NCI-H146 (cell line): ENCODE results near the gene CPNE7.

Source experiments
- DNase-seq: peaks from one replicate; lab custom pipeline; 2025; lab: John Stamatoyannopoulos, UW

Gene CPNE7

DNA sequence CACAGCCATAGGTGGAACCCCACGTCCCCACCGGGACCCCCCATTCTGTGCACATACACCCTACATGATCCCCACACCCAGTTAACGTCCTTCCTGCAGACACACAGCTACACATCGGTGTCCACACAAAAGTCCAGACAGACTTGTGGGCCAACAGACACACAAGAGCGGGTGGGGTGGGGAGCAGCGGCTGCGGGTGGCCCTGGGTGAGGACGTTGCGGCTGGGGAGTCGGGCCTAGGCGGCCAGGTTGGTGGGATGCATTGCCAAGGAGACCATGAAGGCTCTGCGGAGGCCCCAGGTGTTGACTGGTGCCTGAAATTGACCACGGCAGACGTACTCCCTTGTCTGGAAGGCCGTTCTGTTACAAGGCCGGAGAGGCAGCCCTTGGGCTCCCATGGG lies 29.2 kb downstream of the CPNE7 start:
- DNase-seq = no peak

DNA sequence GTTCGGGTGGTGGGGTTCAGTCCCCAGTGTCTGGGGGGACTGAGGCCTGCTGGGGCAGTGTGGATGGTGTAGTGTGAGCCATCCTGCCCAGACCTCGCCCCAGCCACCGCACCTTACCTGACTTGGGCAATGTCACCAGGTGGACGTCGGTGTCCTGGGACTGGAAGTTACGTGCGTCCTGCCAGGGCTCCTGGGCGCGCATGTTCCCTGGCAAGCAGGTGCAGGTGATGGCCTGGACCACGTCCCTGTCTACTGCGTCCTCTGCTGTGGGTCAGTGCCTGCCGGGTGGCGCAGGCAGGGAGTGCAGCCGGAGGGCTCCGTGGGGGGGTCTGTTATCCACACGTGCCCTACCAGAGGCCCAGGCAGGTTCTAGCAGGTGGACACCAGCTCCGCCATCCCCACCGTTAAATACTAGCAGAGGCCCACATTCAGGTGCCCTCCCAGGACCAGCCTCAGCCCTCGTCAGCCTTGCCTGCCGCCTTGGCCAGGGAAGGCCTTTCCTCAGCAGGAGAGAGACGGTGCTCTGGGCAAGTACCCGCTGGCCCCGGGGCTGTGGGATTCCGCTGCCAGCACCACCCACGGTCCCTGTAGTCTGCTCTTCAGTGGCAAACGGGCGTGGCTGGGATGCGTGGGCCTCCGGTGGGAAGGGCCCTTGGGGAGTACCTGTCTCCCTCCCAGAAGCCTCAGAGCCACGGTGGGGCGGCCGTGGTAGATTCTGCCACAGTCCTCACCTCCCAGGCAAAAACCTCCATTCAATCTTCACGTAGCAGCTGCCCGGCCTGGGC lies 29.8 kb downstream of the CPNE7 start:
- DNase-seq = no peak

DNA sequence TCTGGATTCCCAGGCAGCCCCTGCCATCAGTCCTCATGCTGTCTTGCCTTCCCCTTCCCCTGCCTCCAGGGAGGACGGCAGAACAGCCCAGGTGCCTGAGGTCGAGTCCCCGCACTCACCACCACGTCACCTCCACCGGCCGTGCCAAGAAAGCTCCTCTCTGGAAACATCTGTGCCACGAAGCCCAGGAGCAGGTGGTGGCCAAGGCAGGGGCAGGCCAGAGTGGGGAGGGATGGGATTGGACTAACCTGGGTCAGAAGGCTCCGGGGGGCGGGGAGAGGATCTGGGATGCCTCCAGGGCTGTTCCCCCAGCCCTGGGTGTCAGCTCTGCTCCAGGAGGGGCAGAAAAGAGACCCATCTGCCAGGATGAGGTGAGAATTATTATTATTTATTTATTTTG lies 30.4 kb downstream of the CPNE7 start:
- no peak for DNase-seq

DNA sequence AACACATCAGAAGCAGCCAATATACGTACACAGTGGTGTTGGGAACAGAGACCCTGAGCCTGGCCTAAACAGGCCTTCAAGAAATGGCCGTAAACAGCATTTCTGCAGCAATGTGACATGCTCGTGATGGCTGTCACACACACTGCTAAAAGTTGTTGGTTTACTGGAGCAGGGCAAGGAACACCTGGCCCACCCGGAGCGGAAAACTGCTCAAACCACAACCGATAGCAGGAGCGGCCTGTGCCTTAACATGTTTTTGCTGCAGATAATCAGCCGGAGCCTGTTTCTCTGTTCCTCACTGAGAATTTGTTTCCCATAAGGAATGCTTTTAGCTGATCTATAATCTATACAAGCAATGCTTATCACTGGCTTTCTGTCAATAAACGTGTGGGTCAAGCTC lies 31.9 kb downstream of the CPNE7 start:
- no peak for DNase-seq

DNA sequence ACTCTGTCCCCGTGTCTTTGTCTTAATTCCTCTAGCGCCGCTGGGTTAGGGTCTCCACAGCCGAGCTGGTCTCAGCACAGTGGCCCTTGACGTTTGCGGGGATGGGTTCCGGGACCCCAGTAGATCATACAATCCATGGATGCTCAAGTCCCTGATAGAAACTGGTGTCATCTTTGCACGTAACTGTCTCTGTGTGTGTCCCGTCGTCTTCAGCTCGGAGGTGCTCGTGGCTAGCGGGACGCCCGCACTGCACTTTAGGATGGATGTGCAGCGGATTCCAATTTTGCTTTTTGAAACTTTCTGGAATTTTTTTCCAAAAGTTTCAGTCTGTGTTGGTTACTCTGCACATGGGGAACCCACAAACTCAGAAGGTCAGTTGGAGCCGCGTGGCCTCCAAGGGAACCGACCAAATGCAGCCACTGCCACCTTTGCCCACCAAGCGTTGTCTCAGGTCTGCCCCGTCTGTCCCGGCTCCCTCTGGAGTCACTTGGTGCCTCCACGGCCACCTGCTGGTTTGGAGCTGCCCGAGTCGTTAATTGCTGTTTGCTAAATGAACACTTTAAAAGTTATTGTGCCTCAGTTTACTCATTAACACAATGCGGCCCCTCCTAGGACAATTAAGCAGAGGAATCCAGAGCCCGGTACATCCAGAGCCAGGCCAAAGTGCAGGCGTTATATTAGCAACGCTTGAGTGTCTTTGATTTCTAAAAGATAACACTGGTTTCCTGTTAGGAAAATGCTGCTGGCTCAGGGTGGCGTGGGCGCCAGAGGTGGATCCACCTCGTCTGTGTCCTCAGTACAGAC lies 32.6 kb downstream of the CPNE7 start:
- DNase-seq = no peak

DNA sequence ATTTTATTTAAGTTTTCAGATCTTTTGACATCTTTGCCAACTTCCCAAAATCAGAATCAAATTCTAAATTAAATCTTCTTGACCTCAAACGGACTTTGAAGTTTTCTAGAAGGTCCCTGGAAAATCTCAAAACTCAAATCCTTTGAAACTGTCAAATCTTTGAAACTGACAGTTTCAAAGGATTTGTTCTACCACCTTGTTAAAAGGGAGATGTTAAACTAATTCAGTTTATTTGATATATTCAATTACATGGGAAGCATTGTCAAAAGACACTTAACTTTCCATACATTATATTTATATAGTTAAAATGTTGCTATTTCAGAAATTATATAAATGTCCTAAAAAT lies 34.5 kb downstream of the CPNE7 start:
- no peak for DNase-seq

DNA sequence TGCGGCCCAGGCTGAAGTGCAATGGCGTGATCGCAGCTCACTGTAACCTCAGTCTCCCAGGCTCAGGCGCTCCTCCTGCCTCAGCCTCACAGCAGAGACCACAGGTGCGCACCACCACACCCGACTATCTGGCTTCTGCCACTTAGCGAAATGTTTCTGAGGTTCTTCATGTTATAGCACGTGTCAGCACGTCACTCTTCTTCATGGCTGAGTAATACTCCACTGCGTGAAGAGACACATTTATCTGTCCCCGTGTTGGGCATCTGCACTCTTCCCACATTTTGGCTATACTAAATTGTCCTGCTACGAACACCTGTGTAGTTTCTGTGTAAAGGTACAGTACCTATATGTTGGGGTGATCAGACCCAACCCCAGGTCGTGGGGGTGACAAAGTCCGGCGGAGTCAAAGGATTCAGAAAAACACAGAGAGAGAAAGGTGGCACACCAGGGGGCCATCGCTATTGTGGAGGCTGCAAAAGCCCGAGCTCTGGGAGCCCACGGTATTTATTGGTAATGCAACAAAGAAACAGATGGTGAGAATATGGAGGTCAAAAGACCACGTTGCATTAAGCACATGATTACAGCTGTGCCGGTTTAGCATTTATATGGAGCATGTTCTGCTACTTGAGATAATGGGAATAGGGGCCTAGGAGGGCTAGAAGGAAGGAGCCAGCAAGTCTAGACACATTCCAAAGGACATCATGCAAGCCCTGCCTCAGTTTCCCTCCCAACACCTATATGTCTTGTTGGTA lies 37.0 kb downstream of the CPNE7 start:
- DNase-seq = peak; percentile 15

DNA sequence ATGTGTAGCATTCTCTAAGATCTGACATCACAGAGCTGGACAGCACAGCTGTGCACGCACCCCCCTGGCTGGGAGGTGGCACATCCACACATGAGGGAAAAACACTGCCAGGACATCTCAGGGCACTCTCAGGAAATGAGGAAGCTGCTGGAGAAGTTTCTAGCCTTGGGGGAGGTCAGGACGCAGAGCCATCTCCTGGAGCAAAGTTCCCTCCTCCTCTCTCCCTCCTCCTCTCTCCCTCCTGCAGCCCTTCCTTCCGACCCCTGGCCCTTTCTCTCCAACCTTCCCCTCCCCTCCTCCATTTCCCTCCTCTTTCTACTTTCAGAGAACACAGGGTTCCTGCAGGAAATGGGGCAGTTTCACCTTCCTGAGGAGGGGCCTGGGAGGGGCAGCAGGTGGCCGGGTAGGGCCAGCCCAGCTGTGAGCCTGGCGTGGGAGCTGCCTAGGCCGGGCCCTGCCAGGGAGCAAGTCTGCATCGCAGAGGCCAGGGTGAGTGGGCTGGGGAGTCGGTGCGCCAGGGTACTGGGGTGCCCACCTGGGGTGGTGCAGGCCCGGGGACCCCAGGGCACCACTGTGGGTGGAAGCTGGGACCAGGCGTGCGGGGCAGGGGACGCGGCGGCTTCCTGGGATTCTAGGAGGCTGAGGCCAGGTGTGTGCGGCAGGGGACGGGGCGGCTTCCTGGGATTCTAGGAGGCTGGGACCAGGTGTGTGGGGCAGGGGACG lies 37.8 kb downstream of the CPNE7 start, which contains the start of gene DPEP1:
TSS of gene DPEP1 (plus strand) at position 412 of the 723 bp plus-strand sequence. CDS start 16,769 bp downstream, outside the sequence.
- no peak for DNase-seq

DNA sequence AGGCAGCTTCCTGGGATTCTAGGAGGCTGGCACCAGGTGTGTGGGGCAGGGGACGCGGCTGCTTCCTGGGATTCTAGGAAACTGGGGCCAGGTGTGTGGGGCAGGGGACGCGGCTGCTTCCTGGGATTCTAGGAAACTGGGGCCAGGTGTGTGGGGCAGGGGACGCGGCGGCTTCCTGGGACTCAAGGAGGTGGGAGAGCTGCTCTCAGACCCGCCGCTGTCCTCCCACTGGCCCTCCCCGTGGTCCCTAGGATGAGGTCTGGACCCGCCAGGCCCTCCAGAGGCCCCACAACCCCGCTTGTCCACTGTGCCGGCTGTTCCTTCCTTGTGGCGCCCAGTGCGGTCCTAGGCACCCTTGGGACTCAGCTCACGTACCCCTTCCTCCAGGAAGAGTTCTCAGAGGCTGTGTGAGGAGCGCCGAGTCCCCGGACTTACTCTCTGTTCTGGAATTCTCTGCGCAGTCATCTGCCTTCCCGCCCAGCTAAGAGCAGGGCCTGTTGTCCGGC lies 38.4 kb downstream of the CPNE7 start:
- no peak for DNase-seq

DNA sequence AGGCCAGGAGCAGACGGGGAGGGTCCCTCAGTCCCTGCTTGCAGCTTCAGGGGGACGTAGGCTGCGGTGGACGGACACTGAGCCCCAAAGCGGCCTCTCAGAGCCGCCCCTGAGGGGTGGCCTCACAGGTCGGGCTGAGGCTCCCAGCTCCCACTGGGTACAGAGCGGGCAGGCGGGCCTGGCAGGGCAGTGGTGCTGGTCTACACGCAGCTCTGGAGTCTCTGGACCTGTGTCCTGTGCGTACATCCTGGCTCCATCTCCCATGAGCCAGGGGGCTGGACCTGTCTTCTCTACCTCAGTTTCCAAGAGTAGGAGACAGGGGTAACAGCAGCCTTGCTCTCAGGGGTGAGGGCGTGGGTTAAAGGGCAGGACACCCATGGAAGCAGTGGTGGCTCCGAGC lies 39.6 kb downstream of the CPNE7 start:
- no peak for DNase-seq

DNA sequence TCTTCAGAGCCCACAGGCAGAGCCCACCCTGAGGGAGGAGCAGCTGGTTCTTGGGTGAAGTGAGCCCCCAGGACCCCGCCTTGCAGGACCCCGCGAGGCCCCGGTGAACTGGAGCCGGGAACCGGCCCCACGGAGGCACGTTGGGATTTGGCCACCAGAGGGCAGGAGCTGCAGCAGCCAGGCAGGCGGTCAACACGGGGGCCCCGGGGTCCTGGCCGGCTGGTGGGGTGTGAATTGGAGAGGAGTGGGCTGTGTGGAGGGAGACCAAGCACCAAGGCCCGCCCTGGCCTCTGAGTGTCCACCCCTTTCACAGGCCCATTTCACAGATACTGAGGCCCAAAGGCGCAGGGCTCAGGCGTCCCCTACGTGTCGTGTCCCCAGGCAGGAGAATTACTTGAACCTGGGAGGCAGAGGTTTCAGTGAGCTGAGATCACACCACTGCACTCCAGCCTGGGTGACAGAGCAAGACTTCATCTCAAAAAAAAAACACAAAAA lies 40.1 kb downstream of the CPNE7 start:
- DNase-seq = no peak

DNA sequence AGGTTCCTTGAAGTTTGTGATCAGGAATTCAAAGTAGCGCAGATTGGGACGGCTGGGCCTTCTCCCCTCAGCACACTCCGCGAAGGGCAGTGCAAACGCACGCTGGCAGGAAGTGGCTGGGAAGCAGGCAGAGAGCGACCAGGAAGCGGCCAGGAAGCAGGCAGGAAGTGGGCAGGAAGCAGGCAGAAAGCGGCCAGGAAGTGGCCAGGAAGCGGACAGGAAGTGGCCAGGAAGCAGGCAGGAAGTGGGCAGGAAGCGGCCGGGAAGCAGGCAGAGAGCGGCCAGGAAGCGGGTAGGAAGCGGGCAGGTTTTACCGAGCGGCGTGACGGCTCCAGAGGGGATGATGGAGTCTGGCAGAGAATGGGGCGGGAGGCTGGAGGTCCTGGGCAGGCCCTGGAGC lies 41.1 kb downstream of the CPNE7 start:
- DNase-seq = no peak

DNA sequence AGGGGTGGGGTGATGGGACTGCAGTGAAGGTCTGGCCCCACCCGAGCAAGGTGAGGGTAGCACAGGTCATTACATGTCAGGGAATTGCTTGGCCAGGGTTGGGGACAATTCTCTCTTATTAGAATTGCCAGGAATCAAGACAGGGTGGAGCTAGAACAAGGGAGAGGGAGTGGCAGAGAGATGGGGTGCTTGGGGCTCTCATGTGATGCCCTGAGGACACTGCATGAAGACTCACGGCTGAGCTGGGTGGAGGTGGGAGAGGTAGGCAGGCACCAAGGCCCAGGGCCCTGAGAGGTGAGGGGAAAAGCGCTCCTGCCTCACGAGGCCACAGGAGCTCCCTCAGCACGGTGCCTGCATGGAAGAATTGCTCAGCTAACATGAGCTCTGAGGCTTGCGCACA lies 41.5 kb downstream of the CPNE7 start:
- no peak for DNase-seq

DNA sequence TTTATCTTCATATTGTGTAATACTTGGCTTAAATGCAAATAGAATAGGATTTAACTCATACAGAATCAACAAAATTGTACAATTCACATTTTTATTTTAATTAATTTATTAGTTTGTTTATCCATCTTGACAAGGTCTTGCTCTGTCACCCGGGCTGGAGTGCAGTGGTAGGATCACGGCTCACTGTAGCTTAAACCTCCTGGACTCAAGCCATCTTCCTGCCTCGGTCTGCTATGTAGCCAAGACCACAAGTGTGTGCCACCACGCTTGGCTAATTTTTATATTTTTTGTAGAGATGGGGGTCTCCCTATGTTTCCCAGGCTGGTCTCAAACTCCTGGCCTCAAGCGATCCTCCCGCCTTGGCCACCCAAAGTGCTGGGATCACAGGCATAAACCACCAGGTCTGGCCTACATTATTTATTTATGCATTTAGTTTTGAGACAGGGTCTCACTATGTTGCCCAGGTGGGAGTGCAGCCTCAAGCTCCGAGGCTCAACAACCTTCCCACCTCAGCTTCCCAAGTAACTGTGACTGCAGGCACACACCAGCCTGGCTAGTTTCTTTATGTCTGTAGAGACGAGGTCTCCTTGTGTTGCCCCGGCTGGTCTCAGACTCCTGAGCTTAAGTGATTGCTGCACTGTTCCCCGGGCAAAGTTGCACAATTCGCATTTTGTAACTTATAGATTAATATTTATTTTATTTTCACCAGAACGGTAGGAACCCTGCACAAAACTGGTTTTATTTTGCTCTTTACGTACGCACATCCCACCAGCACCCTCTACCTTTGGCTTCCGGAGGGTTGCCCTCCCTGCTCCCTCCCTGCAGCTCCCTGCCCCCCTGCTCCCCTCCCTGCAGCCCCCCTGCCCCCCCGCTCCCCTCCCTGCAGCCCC lies 42.8 kb downstream of the CPNE7 start:
- no peak for DNase-seq

DNA sequence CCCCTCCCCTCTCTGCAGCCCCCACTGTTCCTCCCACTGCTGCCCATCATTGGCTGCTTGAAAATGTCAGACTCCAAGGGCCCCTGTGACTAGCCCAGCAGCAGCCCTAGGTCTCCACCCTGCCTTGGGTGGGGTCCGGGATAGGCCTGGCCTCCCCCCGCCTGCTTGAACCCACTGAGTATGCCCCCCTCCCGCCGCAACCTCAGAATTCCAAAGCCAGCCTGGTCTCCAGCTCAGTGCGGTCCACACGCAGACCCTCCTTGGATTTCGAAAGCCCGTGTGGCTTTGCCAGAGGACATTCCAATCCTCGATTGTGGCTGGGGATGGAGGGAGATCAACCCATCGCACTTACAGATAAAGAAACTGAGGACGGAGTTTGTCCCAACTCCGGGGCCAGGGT lies 44.3 kb downstream of the CPNE7 start:
- DNase-seq = no peak

DNA sequence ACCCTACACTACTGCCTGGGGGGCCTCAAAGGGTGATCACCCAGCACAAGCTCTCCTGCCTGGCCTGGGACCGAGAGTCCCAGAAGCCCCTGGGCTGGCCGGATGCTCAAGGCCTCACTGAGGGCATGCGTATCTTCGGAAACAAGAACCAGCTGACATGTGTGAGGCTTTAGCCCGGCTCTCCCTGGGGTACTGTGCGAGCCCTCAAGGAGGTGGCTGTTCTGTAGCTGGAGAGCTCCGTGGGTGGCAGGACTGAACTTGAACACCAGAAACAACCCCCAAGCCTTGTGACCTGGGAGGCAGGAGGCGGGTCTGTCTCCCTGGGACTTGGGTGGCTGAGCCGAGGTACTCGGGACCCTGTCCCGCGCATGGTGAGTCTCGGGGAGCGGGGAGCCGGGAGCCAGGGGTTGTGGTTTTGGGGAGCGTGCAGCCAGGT lies 44.9 kb downstream of the CPNE7 start:
- no peak for DNase-seq

DNA sequence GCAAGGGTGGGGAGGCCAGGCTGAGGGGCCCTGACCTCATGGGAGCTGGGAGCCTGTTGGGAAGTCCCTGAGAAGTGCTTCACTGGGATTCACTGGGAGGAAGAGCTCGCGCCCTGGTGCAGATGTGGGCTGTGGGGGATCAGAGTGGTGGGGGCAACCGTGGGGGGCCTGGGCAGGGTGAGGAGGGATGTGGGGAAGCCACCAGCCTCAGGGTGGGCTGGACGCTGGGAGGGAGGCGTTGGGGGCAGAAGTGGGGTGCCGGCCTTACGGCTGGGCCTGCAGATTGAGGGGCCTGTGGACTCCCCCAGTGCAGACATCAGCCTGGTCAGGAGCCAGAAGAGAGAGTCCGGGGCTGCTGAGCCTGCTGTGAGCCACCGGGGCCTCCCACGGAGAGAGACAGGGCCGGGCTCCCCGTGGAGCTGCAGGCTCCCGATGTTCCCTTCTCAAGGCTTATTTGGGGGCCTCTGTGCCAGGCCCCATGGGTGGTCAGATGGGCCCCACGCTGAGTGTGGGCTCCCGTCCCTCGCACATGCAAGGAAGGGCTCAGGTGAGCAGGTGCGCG lies 45.7 kb downstream of the CPNE7 start:
- no peak for DNase-seq

DNA sequence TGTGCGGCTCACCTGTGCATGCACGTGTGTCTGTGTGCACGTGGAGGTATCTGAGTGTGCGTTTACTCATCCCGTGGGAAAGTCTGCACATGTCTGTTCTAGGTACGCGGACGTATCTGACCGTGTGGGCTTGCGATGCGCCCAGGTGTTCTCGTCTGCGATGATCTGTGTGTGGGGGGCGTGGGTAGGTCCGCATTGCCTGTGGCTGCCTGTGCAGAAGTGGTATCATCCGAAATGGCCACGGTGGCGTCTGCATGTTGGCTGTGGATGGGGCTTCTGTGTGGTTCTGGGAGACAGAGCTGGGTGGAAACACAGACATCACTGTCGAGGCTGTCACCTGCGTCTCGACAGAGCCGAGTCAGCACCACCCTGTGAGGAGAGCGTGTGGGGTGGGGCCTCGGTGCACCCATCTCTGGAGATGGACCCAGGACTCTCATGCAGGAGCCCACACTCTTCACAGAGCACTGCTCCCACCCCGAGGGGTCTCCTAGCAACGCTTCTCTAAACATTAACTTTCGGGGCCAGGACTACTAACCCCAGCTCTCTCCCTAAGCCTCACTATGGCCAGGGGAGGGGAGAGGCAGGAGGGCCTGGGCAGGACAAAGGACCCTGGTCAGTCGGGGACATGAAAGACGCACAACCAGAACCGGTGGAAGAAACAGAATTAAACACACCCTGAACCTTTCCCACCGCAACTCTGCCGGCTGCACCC lies 46.3 kb downstream of the CPNE7 start:
- no peak for DNase-seq

DNA sequence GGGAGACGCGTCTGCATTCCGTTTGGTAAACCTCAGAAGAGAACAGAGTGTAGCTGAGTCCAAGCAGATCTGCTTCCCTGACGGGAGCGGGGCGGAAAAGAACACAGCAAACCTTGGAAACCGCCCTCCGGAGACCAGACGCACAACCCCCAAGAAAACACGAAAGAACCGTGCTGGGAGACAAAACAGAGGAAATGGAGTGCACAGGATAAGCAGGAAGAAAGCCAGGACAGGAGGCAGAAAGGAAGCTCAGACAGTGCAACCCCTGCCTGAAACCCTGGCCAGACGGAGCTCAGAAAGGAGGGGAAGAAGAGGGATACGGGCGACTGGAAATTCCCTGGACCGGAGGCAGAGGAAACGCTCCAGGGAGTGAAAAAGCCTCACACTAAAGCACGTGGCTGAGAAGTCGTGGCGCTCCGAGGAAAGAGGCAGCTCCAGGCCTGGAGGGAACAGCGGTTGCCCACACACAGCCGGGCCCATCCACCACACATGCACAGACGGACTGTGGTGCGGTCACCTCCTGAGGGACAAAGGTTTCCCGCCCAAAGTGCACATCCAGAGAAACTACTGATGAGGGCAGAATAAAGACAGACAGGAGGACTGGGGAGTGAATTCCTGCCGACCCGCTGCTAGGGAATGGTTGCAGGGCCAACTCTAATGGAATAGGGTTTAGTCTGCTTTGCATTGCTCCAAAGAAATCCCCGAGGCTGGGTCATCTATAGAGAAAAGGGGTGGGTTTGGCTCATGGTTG lies 48.1 kb downstream of the CPNE7 start:
- no peak for DNase-seq
